GM12878 (cell line): ENCODE data around the gene MDFI. TPM values are rescaled to one million over a fixed set of nuclear protein-coding genes. Genes with fewer than 3 reads are reported as not detected.

Source experiments
- ATAC-seq: fragments of 200-7000 bp; cut with Tn5 transposase; 3 replicates; pipeline ENCODE4 v1.9.1; 2020; ENCODE audit warnings: mild to moderate bottlenecking, moderate library complexity
- BruUV-seq: library from RNA; stranded (reverse); fragments of 400-500 nt; replicated peaks from 2 replicates; lab custom pipeline; 2021; lab: Mats Ljungman, UMichigan
- CTCF ChIA-PET: fragments of 300-600 bp; sonication (Branson Sonifier 250); formaldehyde crosslinking; extraction: SDS; loops from one replicate; lab custom pipeline; 2021; ENCODE audit warnings: inconsistent platforms; lab: Yijun Ruan, JAX
- POLR2A ChIA-PET: fragments of 350-600 bp; formaldehyde crosslinking; extraction: SDS; loops from one replicate; lab custom pipeline; 2021; ENCODE audit warnings: inconsistent platforms; lab: Charles Lee
- RAD21 ChIA-PET: fragments of 300-600 bp; sonication (Branson Sonifier 250); formaldehyde crosslinking; loops from one replicate; lab custom pipeline; 2023; ENCODE audit warnings: antibody characterized with exemption; ENCODE audit not compliant: unreplicated experiment; lab: Charles Lee
- SMC1A ChIA-PET: fragments of 300-600 bp; sonication (Branson Sonifier 250); formaldehyde crosslinking; loops from one replicate; lab custom pipeline; 2023; ENCODE audit not compliant: unreplicated experiment, uncharacterized antibody; lab: Charles Lee
- DNase-seq: peaks from one replicate; pipeline ENCODE4 v3.0.0-alpha.2; 2011; ENCODE audit warnings: low read depth, low spot score
- FAIRE-seq: peaks from 3 replicates; lab custom pipeline; 2011; peaks lifted over from hg19 to GRCh38; lab: Jason Lieb, UNC
- H2AFZ ChIP-seq: 2 replicates; pipeline ENCODE4 v1.6.0; 2011; ENCODE audit warnings: low read depth, low read length, control low read depth; ENCODE audit not compliant: control insufficient read depth
- H3K27ac ChIP-seq: 2 replicates; pipeline ENCODE4 v1.5.1; 2011; ENCODE audit warnings: control low read depth; ENCODE audit not compliant: control insufficient read depth, insufficient read depth
- H3K27me3 ChIP-seq, 2 experiments: replicated peaks in 1 of 2; 2 replicates each; pipeline versions ENCODE4 v1.6.0 to v1.6.1; 2011; ENCODE audit warnings: low read length in 1 of 2; ENCODE audit not compliant: control insufficient read depth in 2 of 2, insufficient read depth in 2 of 2
- H3K36me3 ChIP-seq, 2 experiments: 2 replicates each; pipeline ENCODE4 v1.5.1; 2011; ENCODE audit warnings: low read length in 1 of 2; ENCODE audit not compliant: control insufficient read depth in 2 of 2, insufficient read depth in 2 of 2
- H3K4me1 ChIP-seq: 2 replicates; pipeline ENCODE4 v1.6.1; 2011; ENCODE audit warnings: mild to moderate bottlenecking, low read length, moderate library complexity, mixed read lengths; ENCODE audit not compliant: control insufficient read depth, insufficient read depth
- H3K4me2 ChIP-seq: 2 replicates; pipeline ENCODE4 v1.6.0; 2011; ENCODE audit warnings: control low read depth; ENCODE audit not compliant: control insufficient read depth, insufficient read depth
- H3K4me3 ChIP-seq: fragments of 200-600 bp; sonication (generic); 2 replicates; pipeline ENCODE4 v1.5.1; 2016
- H3K79me2 ChIP-seq: 2 replicates; pipeline ENCODE4 v1.6.0; 2011; ENCODE audit warnings: low read length; ENCODE audit not compliant: control insufficient read depth, insufficient read depth
- H3K9ac ChIP-seq: 2 replicates; pipeline ENCODE4 v1.8.0; 2011; ENCODE audit warnings: low read length, control low read depth, mixed read lengths; ENCODE audit not compliant: control insufficient read depth, insufficient read depth
- H3K9me3 ChIP-seq: replicated peaks from 3 replicates; pipeline ENCODE4 v1.5.1; 2011; ENCODE audit warnings: mild to moderate bottlenecking, low read length; ENCODE audit not compliant: control insufficient read depth, insufficient read depth
- H4K20me1 ChIP-seq: 2 replicates; pipeline ENCODE4 v1.6.0; 2011; ENCODE audit not compliant: control insufficient read depth, insufficient read depth
- MYC ChIP-seq: IDR thresholded peaks from 2 replicates; pipeline ENCODE4 v1.6.1; 2011; ENCODE audit warnings: mild to moderate bottlenecking, low read length, moderate library complexity, inconsistent platforms; ENCODE audit not compliant: insufficient read depth, insufficient replicate concordance, insufficient read length, severe bottlenecking
- NR2C2 ChIP-seq: IDR thresholded peaks from 2 replicates; pipeline ENCODE4 v1.6.1; 2011; ENCODE audit warnings: borderline replicate concordance, low read depth; ENCODE audit not compliant: control insufficient read depth, insufficient read length
- SMAD5 ChIP-seq: IDR thresholded peaks from 2 replicates; pipeline ENCODE4 v1.6.1; 2016; ENCODE audit warnings: antibody characterized with exemption, low read depth
- SRF ChIP-seq, 2 experiments: IDR thresholded peaks; 2 replicates each; pipeline ENCODE4 v1.6.1; 2011; ENCODE audit warnings: low read depth in 2 of 2, low read length in 2 of 2, mild to moderate bottlenecking in 1 of 2, moderate library complexity in 1 of 2
- TCF7 ChIP-seq: IDR thresholded peaks from 2 replicates; pipeline ENCODE4 v1.6.1; 2014; ENCODE audit warnings: antibody characterized with exemption, borderline replicate concordance
- WGBS: methylation state at CpG from one replicate; pipeline ENCODE4 v1.1.6; 2016; ENCODE audit warnings: low lambda C conversion rate; ENCODE audit not compliant: insufficient replicate concordance, insufficient coverage; ENCODE audit errors: missing lambda C conversion rate; 5-methylcytosine and 5-hydroxymethylcytosine counted together
- in situ Hi-C: fragments of 300-500 bp; cut with MboI; formaldehyde crosslinking; loops from 9 replicates; pipeline ENCODE4 v1.14.3; 2018; ENCODE audit warnings: mixed read lengths
- intact Hi-C: fragments of 100-400 bp; cut with micrococcal nuclease; formaldehyde crosslinking; loops from one replicate; pipeline ENCODE4 v1.14.2; 2022; ENCODE audit not compliant: unreplicated experiment
- polyA plus RNA-seq, 11 experiments: library from polyadenylated mRNA; depleted of rRNA in 4 of 11; unstranded in 6 of 11; stranded (reverse) in 5 of 11; fragments of >200 nt; fragmentation: Nextera tagmentation in 4 of 11; fragmentation: Illumina TruSeq in 1 of 11; extraction: Ambion mirVana in 4 of 11; extraction: Trizol in 1 of 11; gene quantifications; 1 replicate in 1 of 11; 2 replicates in 10 of 11; pipeline versions ENCODE4 v1.2.1 to v1.2.3, GENCODE V29; 2011 to 2016; ENCODE audit warnings: inconsistent platforms in 2 of 11, missing spikeins in 2 of 11, low read depth in 1 of 11
- total RNA-seq, 4 experiments: library from RNA; depleted of rRNA in 3 of 4; stranded (reverse); fragments of >200 nt in 3 of 4; fragmentation: Illumina TruSeq in 1 of 4; extraction: Trizol in 1 of 4; gene quantifications; 2 replicates each; pipeline versions ENCODE4 v1.2.1 to v1.2.3, GENCODE V29; 2013 to 2021
- TF ChIP-seq, protein P1 (sequence below): IDR thresholded peaks from 2 replicates; pipeline ENCODE4 v1.6.1; 2012; ENCODE audit warnings: low read depth, low read length, improper control_type of control experiment
- TF ChIP-seq, protein P2 (sequence below): fragments of 450-650 bp; IDR thresholded peaks from 2 replicates; pipeline ENCODE4 v1.6.1; 2017; ENCODE audit warnings: low read depth, mild to moderate bottlenecking, moderate library complexity
- TF ChIP-seq, protein P3 (sequence below): fragments of 150-350 bp; IDR thresholded peaks from 2 replicates; pipeline ENCODE4 v1.6.1; 2016; ENCODE audit warnings: low read depth, low read length

Gene MDFI
- total and polyA plus RNA-seq, 10 of the 15 experiments (the other 5 are each of a cell fraction or from before 2014, with no cell fraction given), result not detected

DNA sequence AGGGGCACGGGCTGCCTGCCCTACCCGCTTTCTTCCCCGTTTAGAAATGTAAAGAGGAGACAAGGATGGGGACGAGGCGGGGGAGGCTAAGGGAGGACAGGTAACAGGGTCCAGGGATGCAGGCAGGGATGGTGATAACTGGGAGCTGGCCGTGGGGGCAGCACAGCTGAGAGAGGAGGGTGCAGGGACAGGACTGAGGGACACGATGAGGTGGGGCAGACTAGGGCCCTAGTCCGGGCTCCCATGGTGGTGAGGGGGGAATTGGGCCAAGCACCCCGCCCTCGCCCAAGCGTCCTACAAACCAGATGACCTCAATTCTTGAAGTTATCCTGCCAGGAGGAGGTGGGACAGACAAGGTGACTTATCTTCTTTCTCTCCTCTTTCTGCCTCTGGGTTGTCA, 44.4 kb upstream of the MDFI start:
- Histone ChIP-seq H3K4me2 (no peak overlapping the region), H3K36me3 (peaks cover 2 to 16% of the 10 kb centered on the region in 2 experiments; a peak in 3 of 4 replicates), H3K4me3 (no peak overlapping the region), H4K20me1 (no peaks in the 10 kb centered on the region), H3K79me2 (no peaks in the 10 kb centered on the region), H3K4me1 (no peaks in the 10 kb centered on the region), H3K27me3 (no peaks in the 10 kb centered on the region), H3K9me3 (no peaks in the 10 kb centered on the region), H3K27ac (no peak overlapping the region), H3K9ac (no peak overlapping the region), H2AFZ (no peak overlapping the region)
- no peak for DNase-seq
- in situ Hi-C loops (loop anchor here (5.0 kb wide), 3 partner anchors 132 to 222 kb away; no protein-coding TSS in a partner anchor), intact Hi-C loops (loop anchor here (5.0 kb wide), 2 partner anchors 47 to 62 kb away; partner anchors contain the start of gene FOXP4)
- TSS peak; percentile 18 for BruUV-seq
- no peak for ATAC-seq
- SMC1A ChIA-PET, result interaction anchor here (0.9 to 4.0 kb wide), 4 partner anchors 113 to 287 kb away, joined by 3 to 36 read pairs (median 4); no protein-coding TSS in a partner anchor
- CTCF ChIA-PET, result interaction anchor here (0.8 to 8.1 kb wide), 6 partner anchors 9 to 226 kb away, joined by 4 to 117 read pairs (median 8); no protein-coding TSS in a partner anchor
- TF ChIP-seq NR2C2 (no peak), TCF7 (no peak), SMAD5 (no peak), MYC (no peak), SRF (IDR thresholded peaks at IDR 0.05; ENCODE audit: low read depth in 2 of 2, low read length in 2 of 2) (no peak)
- TF ChIP-seq, protein P1, sequence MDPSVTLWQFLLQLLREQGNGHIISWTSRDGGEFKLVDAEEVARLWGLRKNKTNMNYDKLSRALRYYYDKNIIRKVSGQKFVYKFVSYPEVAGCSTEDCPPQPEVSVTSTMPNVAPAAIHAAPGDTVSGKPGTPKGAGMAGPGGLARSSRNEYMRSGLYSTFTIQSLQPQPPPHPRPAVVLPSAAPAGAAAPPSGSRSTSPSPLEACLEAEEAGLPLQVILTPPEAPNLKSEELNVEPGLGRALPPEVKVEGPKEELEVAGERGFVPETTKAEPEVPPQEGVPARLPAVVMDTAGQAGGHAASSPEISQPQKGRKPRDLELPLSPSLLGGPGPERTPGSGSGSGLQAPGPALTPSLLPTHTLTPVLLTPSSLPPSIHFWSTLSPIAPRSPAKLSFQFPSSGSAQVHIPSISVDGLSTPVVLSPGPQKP, result no peak
- TF ChIP-seq, protein P2, sequence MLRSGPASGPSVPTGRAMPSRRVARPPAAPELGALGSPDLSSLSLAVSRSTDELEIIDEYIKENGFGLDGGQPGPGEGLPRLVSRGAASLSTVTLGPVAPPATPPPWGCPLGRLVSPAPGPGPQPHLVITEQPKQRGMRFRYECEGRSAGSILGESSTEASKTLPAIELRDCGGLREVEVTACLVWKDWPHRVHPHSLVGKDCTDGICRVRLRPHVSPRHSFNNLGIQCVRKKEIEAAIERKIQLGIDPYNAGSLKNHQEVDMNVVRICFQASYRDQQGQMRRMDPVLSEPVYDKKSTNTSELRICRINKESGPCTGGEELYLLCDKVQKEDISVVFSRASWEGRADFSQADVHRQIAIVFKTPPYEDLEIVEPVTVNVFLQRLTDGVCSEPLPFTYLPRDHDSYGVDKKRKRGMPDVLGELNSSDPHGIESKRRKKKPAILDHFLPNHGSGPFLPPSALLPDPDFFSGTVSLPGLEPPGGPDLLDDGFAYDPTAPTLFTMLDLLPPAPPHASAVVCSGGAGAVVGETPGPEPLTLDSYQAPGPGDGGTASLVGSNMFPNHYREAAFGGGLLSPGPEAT, result no peak
- TF ChIP-seq, protein P3, sequence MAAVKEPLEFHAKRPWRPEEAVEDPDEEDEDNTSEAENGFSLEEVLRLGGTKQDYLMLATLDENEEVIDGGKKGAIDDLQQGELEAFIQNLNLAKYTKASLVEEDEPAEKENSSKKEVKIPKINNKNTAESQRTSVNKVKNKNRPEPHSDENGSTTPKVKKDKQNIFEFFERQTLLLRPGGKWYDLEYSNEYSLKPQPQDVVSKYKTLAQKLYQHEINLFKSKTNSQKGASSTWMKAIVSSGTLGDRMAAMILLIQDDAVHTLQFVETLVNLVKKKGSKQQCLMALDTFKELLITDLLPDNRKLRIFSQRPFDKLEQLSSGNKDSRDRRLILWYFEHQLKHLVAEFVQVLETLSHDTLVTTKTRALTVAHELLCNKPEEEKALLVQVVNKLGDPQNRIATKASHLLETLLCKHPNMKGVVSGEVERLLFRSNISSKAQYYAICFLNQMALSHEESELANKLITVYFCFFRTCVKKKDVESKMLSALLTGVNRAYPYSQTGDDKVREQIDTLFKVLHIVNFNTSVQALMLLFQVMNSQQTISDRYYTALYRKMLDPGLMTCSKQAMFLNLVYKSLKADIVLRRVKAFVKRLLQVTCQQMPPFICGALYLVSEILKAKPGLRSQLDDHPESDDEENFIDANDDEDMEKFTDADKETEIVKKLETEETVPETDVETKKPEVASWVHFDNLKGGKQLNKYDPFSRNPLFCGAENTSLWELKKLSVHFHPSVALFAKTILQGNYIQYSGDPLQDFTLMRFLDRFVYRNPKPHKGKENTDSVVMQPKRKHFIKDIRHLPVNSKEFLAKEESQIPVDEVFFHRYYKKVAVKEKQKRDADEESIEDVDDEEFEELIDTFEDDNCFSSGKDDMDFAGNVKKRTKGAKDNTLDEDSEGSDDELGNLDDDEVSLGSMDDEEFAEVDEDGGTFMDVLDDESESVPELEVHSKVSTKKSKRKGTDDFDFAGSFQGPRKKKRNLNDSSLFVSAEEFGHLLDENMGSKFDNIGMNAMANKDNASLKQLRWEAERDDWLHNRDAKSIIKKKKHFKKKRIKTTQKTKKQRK, result no peak
- RAD21 ChIA-PET, result interaction anchor here (7.8 kb wide), 1 partner anchor 131 kb away, joined by 57 read pairs; no protein-coding TSS in a partner anchor
- no peak for FAIRE-seq
- WGBS, result 83% methylated on average over 10 of the region's 11 CpGs
- POLR2A ChIA-PET, result no interaction called here
